Sigmoid colon (tissue), 4 donors: ENCODE measurements around the gene ZNF486.

Experiments
- CTCF ChIP-seq, 4 experiments: fragments of 450-650 bp in 3 of 4; fragments of 200-600 bp in 1 of 4; IDR thresholded peaks; one replicate each; pipeline ENCODE4 v1.5.1; 2016 to 2019; ENCODE audit warnings: antibody characterized with exemption in 4 of 4, mild to moderate bottlenecking in 3 of 4, moderate library complexity in 2 of 4
- EP300 ChIP-seq, 4 donors: sonication (generic); formaldehyde crosslinking; IDR thresholded peaks; one replicate each; pipeline ENCODE4 v1.6.1; 2017; ENCODE audit warnings: antibody characterized with exemption in 4 of 4
- POLR2AphosphoS5 ChIP-seq, 4 donors: sonication (generic); formaldehyde crosslinking; IDR thresholded peaks; one replicate each; pipeline ENCODE4 v1.6.1; 2017; ENCODE audit warnings: antibody characterized with exemption in 4 of 4

DNA sequence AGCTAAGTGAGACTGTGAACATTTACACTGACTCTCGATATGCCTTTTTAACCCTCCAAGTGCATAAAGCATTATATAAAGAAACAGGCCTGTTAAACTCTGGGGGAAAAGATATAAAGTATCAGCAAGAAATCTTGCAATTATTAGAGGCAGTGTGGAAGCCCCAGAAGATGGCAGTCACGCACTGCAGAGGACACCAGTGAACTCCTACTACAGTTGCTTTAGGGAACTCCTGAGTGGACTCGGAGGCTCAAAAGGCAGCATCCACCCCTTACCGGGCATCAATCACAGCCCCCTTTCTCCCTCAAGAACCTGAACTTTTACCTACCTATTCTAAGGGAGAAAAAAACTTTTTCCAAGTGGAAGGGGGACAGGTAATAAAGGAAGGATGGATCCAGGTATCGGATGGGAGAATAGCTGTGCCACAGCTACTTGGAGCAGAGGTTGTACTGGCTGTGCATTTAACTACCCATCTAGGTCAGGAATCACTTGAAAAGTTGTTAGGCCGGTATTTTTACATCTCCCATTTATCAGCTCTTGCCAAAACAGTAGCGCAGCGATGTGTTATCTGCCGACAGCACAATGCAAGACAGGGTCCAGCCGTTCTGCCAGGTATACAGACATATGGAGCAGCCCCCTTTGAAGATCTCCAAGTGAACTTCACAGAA, 80.1 kb downstream of the ZNF486 start:
- TF ChIP-seq CTCF (IDR thresholded peaks at IDR 0.05): peak in 2 of 4 experiments; percentile 32 to 37
- no peak for TF ChIP-seq EP300 (IDR thresholded peaks at IDR 0.05)
- TF ChIP-seq POLR2AphosphoS5 (IDR thresholded peaks at IDR 0.05): no peak
